Coronary artery (tissue), 2 donors: ENCODE measurements around the gene E2F4.

Experiments used
- DNase-seq: peaks from one replicate; pipeline ENCODE4 v3.0.0-alpha.2; 2017; ENCODE audit warnings: low spot score
- H3K27ac ChIP-seq, 2 donors: fragments of 200-600 bp; sonication (generic); one replicate each; pipeline ENCODE4 v1.5.1; 2016 to 2019
- H3K4me3 ChIP-seq: fragments of 200-600 bp; sonication (generic); 2 replicates; pipeline ENCODE4 v1.5.1; 2016; ENCODE audit warnings: mild to moderate bottlenecking, moderate library complexity
- CTCF ChIP-seq: fragments of 200-600 bp; sonication (generic); IDR thresholded peaks from one replicate; pipeline ENCODE4 v1.5.1; 2019; ENCODE audit warnings: antibody characterized with exemption

The E2F4 gene

GRCh38 chr16:67170168-67170948, 21.6 kb upstream of the E2F4 start, which contains the start of gene NOL3:
NOL3 (plus strand) TSS chr16:67170538.
- no peak for TF ChIP-seq CTCF
- Histone ChIP-seq H3K27ac (peak within 1 kb of the TSS; percentile 87 to 98), H3K4me3 (peak within 1 kb of the TSS; percentile 76)
- DNase-seq, result peak; percentile 95

GRCh38 chr16:67170949-67171649, 20.9 kb upstream of the E2F4 start:
- no peak for TF ChIP-seq CTCF
- peak overlapping the region; percentile 87 to 98 for H3K27ac ChIP-seq
- no peak for DNase-seq
- peak overlapping the region; percentile 76 for H3K4me3 ChIP-seq

- peak overlapping the region; percentile 77 for H3K4me3 ChIP-seq
- H3K27ac ChIP-seq, result peak overlapping the region; percentile 92 to 99
- no peak for DNase-seq
- no peak for TF ChIP-seq CTCF
These were observed 18.6 kb upstream of the E2F4 start for GRCh38 chr16:67173323-67173722.

- DNase-seq, result peak; percentile 96
- H3K27ac ChIP-seq, result peak overlapping the region; percentile 92 to 99
- TF ChIP-seq CTCF, result no peak
- peak overlapping the region; percentile 77 for H3K4me3 ChIP-seq
These were observed 17.9 kb upstream of the E2F4 start for GRCh38 chr16:67173808-67174705.

- Histone ChIP-seq H3K27ac (peak overlapping the region; percentile 92 to 99), H3K4me3 (peak overlapping the region; percentile 77)
- DNase-seq, result no peak
- no peak for TF ChIP-seq CTCF
These were observed 17.2 kb upstream of the E2F4 start for GRCh38 chr16:67174706-67175231.

GRCh38 chr16:67176662-67177061, 15.3 kb upstream of the E2F4 start:
- no peak for DNase-seq

More at GRCh38 chr16:67176662-67177061, 15.3 kb upstream of the E2F4 start:
- no peak for TF ChIP-seq CTCF
- no peak overlapping the region for H3K4me3 ChIP-seq
- H3K27ac ChIP-seq, result no peak overlapping the region
